HepG2 (cell line): ENCODE measurements around the gene C4B. TPM values are rescaled to one million over a fixed set of nuclear protein-coding genes. Genes with fewer than 3 reads are reported as not detected.

Experiments used
- ARID3A ChIP-seq: IDR thresholded peaks from 2 replicates; pipeline ENCODE4 v1.6.1; 2012; ENCODE audit warnings: low read depth, low read length, improper control_type of control experiment
- ARNT ChIP-seq: fragments of 450-650 bp; IDR thresholded peaks from 2 replicates; pipeline ENCODE4 v1.6.1; 2017
- CHCHD3 ChIP-seq: sonication (generic); formaldehyde crosslinking; IDR thresholded peaks from 2 replicates; pipeline ENCODE4 v1.8.0; 2022; ENCODE audit warnings: mild to moderate bottlenecking, missing genetic modification reagents, moderate library complexity
- GMEB1 ChIP-seq: sonication (generic); formaldehyde crosslinking; IDR thresholded peaks from 2 replicates; pipeline ENCODE4 v1.5.1; 2020; ENCODE audit warnings: missing genetic modification reagents, mild to moderate bottlenecking, borderline replicate concordance
- HOXA9 ChIP-seq: sonication (generic); formaldehyde crosslinking; IDR thresholded peaks from 2 replicates; pipeline ENCODE4 v1.8.1; 2022; ENCODE audit warnings: missing genetic modification reagents, mild to moderate bottlenecking, moderate library complexity, borderline replicate concordance
- IRX3 ChIP-seq: sonication (generic); formaldehyde crosslinking; IDR thresholded peaks from 2 replicates; pipeline ENCODE4 v1.8.1; 2023; ENCODE audit warnings: mild to moderate bottlenecking, low read depth, missing genetic modification reagents, borderline replicate concordance
- MBNL3 ChIP-seq: fragments of 250-450 bp; sonication (Bioruptor Pico); conservative IDR thresholded peaks from 2 replicates; pipeline ENCODE4 v1.8.0; 2022; ENCODE audit warnings: mild to moderate bottlenecking, inconsistent platforms
- MXI1 ChIP-seq: IDR thresholded peaks from 3 replicates; pipeline ENCODE4 v1.6.1; 2012; ENCODE audit warnings: low read depth, low read length, inconsistent platforms, borderline replicate concordance
- NBN ChIP-seq: fragments of 450-650 bp; conservative IDR thresholded peaks from 2 replicates; pipeline ENCODE4 v1.6.1; 2017
- PCBP2 ChIP-seq: fragments of 200-400 bp; formaldehyde crosslinking; optimal IDR thresholded peaks from 2 replicates; pipeline ENCODE3; 2018; ENCODE audit warnings: low read length, low read depth; ENCODE audit not compliant: poor library complexity, severe bottlenecking
- PHF20 ChIP-seq: sonication (generic); formaldehyde crosslinking; IDR thresholded peaks from 2 replicates; pipeline ENCODE4 v1.5.0; 2020; ENCODE audit warnings: mild to moderate bottlenecking, missing genetic modification reagents
- PHF21A ChIP-seq: sonication (generic); formaldehyde crosslinking; IDR thresholded peaks from 2 replicates; pipeline ENCODE4 v1.5.0; 2020; ENCODE audit warnings: mild to moderate bottlenecking, missing genetic modification reagents
- POGZ ChIP-seq: sonication (generic); formaldehyde crosslinking; IDR thresholded peaks from 2 replicates; pipeline ENCODE4 v1.4.0; 2020; ENCODE audit warnings: mild to moderate bottlenecking, missing genetic modification reagents
- RNF219 ChIP-seq: sonication (generic); formaldehyde crosslinking; IDR thresholded peaks from 2 replicates; pipeline ENCODE4 v1.5.0; 2020; ENCODE audit warnings: mild to moderate bottlenecking, missing genetic modification reagents
- TCF7L2 ChIP-seq: IDR thresholded peaks from 2 replicates; pipeline ENCODE4 v1.6.1; 2011; ENCODE audit warnings: mild to moderate bottlenecking, low read depth, low read length, moderate library complexity
- TGIF2 ChIP-seq: IDR thresholded peaks from 2 replicates; pipeline ENCODE4 v1.6.1; 2016; ENCODE audit warnings: control low read depth, missing compliant biosample characterization
- ZBTB20 ChIP-seq: sonication (generic); formaldehyde crosslinking; IDR thresholded peaks from 2 replicates; pipeline ENCODE4 v1.8.1; 2023; ENCODE audit warnings: missing genetic modification reagents, low read depth, mild to moderate bottlenecking, borderline replicate concordance
- ZNF17 ChIP-seq: sonication (generic); formaldehyde crosslinking; IDR thresholded peaks from 2 replicates; pipeline ENCODE4 v1.5.0; 2020; ENCODE audit warnings: mild to moderate bottlenecking, missing genetic modification reagents
- ZNF225 ChIP-seq: sonication (generic); formaldehyde crosslinking; IDR thresholded peaks from 2 replicates; pipeline ENCODE4 v1.4.0; 2020; ENCODE audit warnings: mild to moderate bottlenecking, missing genetic modification reagents
- ZNF563 ChIP-seq: sonication (generic); formaldehyde crosslinking; IDR thresholded peaks from 2 replicates; pipeline ENCODE4 v1.8.0; 2022; ENCODE audit warnings: mild to moderate bottlenecking, moderate library complexity, missing genetic modification reagents
- ZNF616 ChIP-seq: sonication (generic); formaldehyde crosslinking; IDR thresholded peaks from 2 replicates; pipeline ENCODE4 v1.5.0; 2020; ENCODE audit warnings: low read depth, mild to moderate bottlenecking, missing genetic modification reagents
- ZNF629 ChIP-seq: sonication (generic); formaldehyde crosslinking; conservative IDR thresholded peaks from 2 replicates; pipeline ENCODE4 v1.5.0; 2020; ENCODE audit warnings: missing genetic modification reagents
- ZNF720 ChIP-seq: sonication (generic); formaldehyde crosslinking; IDR thresholded peaks from 2 replicates; pipeline ENCODE4 v1.4.0; 2020; ENCODE audit warnings: missing genetic modification reagents
- ZNF790 ChIP-seq: sonication (generic); formaldehyde crosslinking; IDR thresholded peaks from 2 replicates; pipeline ENCODE4 v1.8.0; 2022; ENCODE audit warnings: missing genetic modification reagents, mild to moderate bottlenecking, borderline replicate concordance
- polyA plus RNA-seq, 8 experiments: library from polyadenylated mRNA; depleted of rRNA in 3 of 8; stranded (reverse) in 7 of 8; unstranded in 1 of 8; fragments of >200 nt; fragmentation: Illumina TruSeq in 4 of 8; extraction: Trizol in 4 of 8; gene quantifications; 2 replicates each; pipeline versions ENCODE4 v1.2.1 to v1.2.3, GENCODE V29; 2011 to 2016; ENCODE audit warnings: low read depth in 4 of 8, missing spikeins in 1 of 8, mixed read lengths in 1 of 8; ENCODE audit not compliant: insufficient read depth in 1 of 8
- total RNA-seq, 5 experiments: library from RNA; depleted of rRNA; stranded (reverse); fragments of >200 nt; fragmentation: Illumina TruSeq; extraction: Trizol; gene quantifications; 2 replicates each; pipeline ENCODE4 v1.2.3, GENCODE V29; 2016; ENCODE audit warnings: low read depth in 1 of 5
- TF ChIP-seq, protein P1 (sequence below): sonication (generic); formaldehyde crosslinking; IDR thresholded peaks from 2 replicates; pipeline ENCODE4 v1.4.0; 2020; ENCODE audit warnings: missing genetic modification reagents, low read depth, mild to moderate bottlenecking, borderline replicate concordance

The C4B gene
- total and polyA plus RNA-seq, 2 of the 13 experiments (the other 11 are each of a cell fraction or from before 2014, with no cell fraction given), result 167 to 538 TPM

- TF ChIP-seq ZBTB20 (CRISPR knock-in tag), result no peak
- TF ChIP-seq HOXA9, result peak; percentile 95
- no peak for TF ChIP-seq CHCHD3
- TF ChIP-seq ARID3A, result no peak
- TF ChIP-seq PCBP2, result no peak
- no peak for TF ChIP-seq RNF219 (CRISPR knock-in tag)
- TF ChIP-seq, protein P1, sequence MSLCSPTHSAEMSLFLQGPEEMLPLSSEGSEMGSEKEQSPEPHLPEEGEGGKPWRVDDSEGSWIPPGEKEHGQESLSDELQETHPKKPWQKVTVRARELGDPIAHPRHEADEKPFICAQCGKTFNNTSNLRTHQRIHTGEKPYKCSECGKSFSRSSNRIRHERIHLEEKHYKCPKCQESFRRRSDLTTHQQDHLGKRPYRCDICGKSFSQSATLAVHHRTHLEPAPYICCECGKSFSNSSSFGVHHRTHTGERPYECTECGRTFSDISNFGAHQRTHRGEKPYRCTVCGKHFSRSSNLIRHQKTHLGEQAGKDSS, result no peak
- TF ChIP-seq ZNF616 (CRISPR knock-in tag), result peak; percentile 74; the same call in 1 of the 2 replicates
- TF ChIP-seq ZNF563 (CRISPR knock-in tag), result peak; percentile 83; the same call in 1 of the 2 replicates
- peak; percentile 77 for TF ChIP-seq PHF21A (CRISPR knock-in tag)
- peak; percentile 74; the same call in 1 of the 2 replicates for TF ChIP-seq ZNF225
- TF ChIP-seq IRX3 (CRISPR knock-in tag), result peak; percentile 26; the same call in 1 of the 2 replicates
- peak; percentile 95 for TF ChIP-seq TGIF2 (CRISPR knock-in tag)
- TF ChIP-seq MXI1, result peak; percentile 79; the same call in 1 of the 3 replicates
- no peak for TF ChIP-seq TCF7L2
- no peak for TF ChIP-seq MBNL3 (CRISPR knock-in tag)
- TF ChIP-seq GMEB1 (CRISPR knock-in tag), result peak; percentile 98
- TF ChIP-seq NBN, result no peak
- peak; percentile 63; the same call in 1 of the 2 replicates for TF ChIP-seq ZNF790
- peak; percentile 92 for TF ChIP-seq POGZ (CRISPR knock-in tag)
- peak; percentile 11; the same call in 1 of the 2 replicates for TF ChIP-seq ZNF629 (CRISPR knock-in tag)
- TF ChIP-seq ARNT, result no peak
- TF ChIP-seq PHF20 (CRISPR knock-in tag), result peak; percentile 97
- TF ChIP-seq ZNF720 (CRISPR knock-in tag), result peak; percentile 72; the same call in 1 of the 2 replicates
- no peak for TF ChIP-seq ZNF17
Measured at GRCh38 chr6:31971993-31972708, 42.4 kb upstream of the C4B start, which contains the start of gene DXO (continued).
